PFSK-1 (cell line): ENCODE results near the gene GALNT10.

Source experiments
- FOXP2 ChIP-seq: optimal IDR thresholded peaks from 2 replicates; pipeline ENCODE3; 2011; ENCODE audit warnings: borderline replicate concordance, control low read depth, inconsistent platforms; ENCODE audit not compliant: insufficient read depth; ENCODE audit errors: extremely low read length, extremely low read depth
- POLR2AphosphoS5 ChIP-seq: IDR thresholded peaks from 2 replicates; pipeline ENCODE4 v1.6.1; 2012; ENCODE audit warnings: low read depth, mild to moderate bottlenecking, control low read depth, low read length, moderate library complexity
- REST ChIP-seq, 2 experiments: IDR thresholded peaks; 2 replicates each; pipeline versions ENCODE4 v1.6.1 to v1.8.0; 2011 to 2012; ENCODE audit warnings: low read depth in 2 of 2, low read length in 2 of 2, control low read depth in 1 of 2, inconsistent platforms in 1 of 2, mild to moderate bottlenecking in 1 of 2, moderate library complexity in 1 of 2; ENCODE audit not compliant: insufficient read depth in 1 of 2
- SIN3A ChIP-seq: IDR thresholded peaks from 2 replicates; pipeline ENCODE4 v1.6.1; 2012; ENCODE audit warnings: mild to moderate bottlenecking, low read length, moderate library complexity, borderline replicate concordance; ENCODE audit not compliant: insufficient read depth
- TAF1 ChIP-seq: IDR thresholded peaks from 2 replicates; pipeline ENCODE4 v1.6.1; 2012; ENCODE audit warnings: low read length, control low read depth, borderline replicate concordance; ENCODE audit not compliant: insufficient read depth

GALNT10 gene

GRCh38 chr5:154146409-154146808, 44.1 kb upstream of the GALNT10 start:
- no peak for TF ChIP-seq SIN3A
- no peak for TF ChIP-seq POLR2AphosphoS5
- TF ChIP-seq FOXP2: no peak
- no peak for TF ChIP-seq REST (IDR thresholded peaks at IDR 0.05; ENCODE audit: insufficient read depth in 1 of 2, low read depth in 2 of 2, low read length in 2 of 2)
- no peak for TF ChIP-seq TAF1

DNA sequence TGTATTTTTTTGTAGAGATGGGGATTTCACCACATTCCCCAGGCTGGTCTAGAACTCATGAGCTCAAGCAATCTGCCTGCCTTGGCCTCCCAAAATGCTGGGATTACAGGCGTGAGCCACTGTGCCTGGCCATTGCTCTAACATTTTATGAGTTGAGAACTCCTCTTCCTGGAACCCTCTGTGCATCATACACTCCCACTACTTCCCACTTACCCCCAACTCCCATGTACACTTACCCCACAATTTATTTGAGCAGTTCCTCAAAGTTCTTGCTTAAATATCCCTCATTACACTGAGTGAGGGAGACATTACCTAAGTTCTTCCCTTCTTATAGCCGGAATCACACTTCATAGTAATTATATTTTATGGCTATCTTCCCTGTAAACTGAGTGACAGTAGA, 42.9 kb upstream of the GALNT10 start:
- TF ChIP-seq TAF1 (no peak), REST (IDR thresholded peaks at IDR 0.05; ENCODE audit: insufficient read depth in 1 of 2, low read depth in 2 of 2, low read length in 2 of 2) (no peak), POLR2AphosphoS5 (no peak), SIN3A (no peak), FOXP2 (no peak)

- no peak for TF ChIP-seq FOXP2
- TF ChIP-seq TAF1: no peak
- TF ChIP-seq REST (IDR thresholded peaks at IDR 0.05; ENCODE audit: insufficient read depth in 1 of 2, low read depth in 2 of 2, low read length in 2 of 2): no peak
- no peak for TF ChIP-seq SIN3A
- TF ChIP-seq POLR2AphosphoS5: no peak
These were observed 32.8 kb upstream of the GALNT10 start for GRCh38 chr5:154157483-154158378.

GRCh38 chr5:154158379-154158737, 32.2 kb upstream of the GALNT10 start:
- TF ChIP-seq POLR2AphosphoS5 (no peak), FOXP2 (no peak), SIN3A (no peak), TAF1 (no peak)

DNA sequence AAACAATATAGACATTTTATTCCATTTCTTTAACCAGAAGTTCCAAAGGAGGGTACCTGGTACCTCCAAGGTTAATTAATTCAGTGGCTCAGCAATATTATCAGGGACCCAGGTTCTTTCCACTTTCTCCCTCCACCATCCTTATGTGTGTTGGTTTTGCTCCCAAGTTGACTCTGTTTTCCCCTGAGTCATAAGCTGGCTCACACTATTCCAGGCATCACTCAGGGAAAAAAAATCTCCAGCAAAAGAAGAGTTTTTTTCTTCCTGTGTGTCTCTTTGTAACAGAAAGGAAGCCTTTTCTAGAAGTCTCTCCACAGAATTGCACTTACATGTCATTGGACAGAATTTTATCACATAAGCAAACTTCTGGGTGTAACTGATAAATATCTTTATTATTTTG, 31.2 kb upstream of the GALNT10 start:
- TF ChIP-seq TAF1: no peak
- no peak for TF ChIP-seq REST (IDR thresholded peaks at IDR 0.05; ENCODE audit: insufficient read depth in 1 of 2, low read depth in 2 of 2, low read length in 2 of 2)
- TF ChIP-seq POLR2AphosphoS5: no peak
- TF ChIP-seq FOXP2: no peak
- TF ChIP-seq SIN3A: no peak
